ENCODE data around the gene SMIM22.

The SMIM22 gene

GRCh38 chr16:4769306-4769638 lies 25.9 kb upstream of the SMIM22 start:
- TF ChIP-seq CTCF (IDR thresholded peaks at IDR 0.05; ENCODE audit: low read depth, low read length): no peak
- no peak for DNase-seq (ENCODE audit: low read depth in 2 of 2)
- H3K4me3 ChIP-seq (replicated peaks in 1 of 2; ENCODE audit: low read depth in 2 of 2, low read length in 2 of 2): peak overlapping the region in 1 of 2 donors; percentile 65

GRCh38 chr16:4771646-4772045 lies 23.5 kb upstream of the SMIM22 start:
- no peak overlapping the region for H3K4me3 ChIP-seq (replicated peaks in 1 of 2; ENCODE audit: low read depth in 2 of 2, low read length in 2 of 2)
- DNase-seq (ENCODE audit: low read depth in 2 of 2): no peak
- TF ChIP-seq CTCF (IDR thresholded peaks at IDR 0.05; ENCODE audit: low read depth, low read length): no peak

- DNase-seq (ENCODE audit: low read depth in 2 of 2): no peak
- no peak for TF ChIP-seq CTCF (IDR thresholded peaks at IDR 0.05; ENCODE audit: low read depth, low read length)
- no peak overlapping the region for H3K4me3 ChIP-seq (replicated peaks in 1 of 2; ENCODE audit: low read depth in 2 of 2, low read length in 2 of 2)
These were observed 22.8 kb upstream of the SMIM22 start for GRCh38 chr16:4772351-4772750.

- no peak for TF ChIP-seq CTCF (IDR thresholded peaks at IDR 0.05; ENCODE audit: low read depth, low read length)
- DNase-seq (ENCODE audit: low read depth in 2 of 2): no peak
- H3K4me3 ChIP-seq (replicated peaks in 1 of 2; ENCODE audit: low read depth in 2 of 2, low read length in 2 of 2): no peak overlapping the region
These were observed 20.2 kb upstream of the SMIM22 start for GRCh38 chr16:4775005-4775404.

- H3K4me3 ChIP-seq (replicated peaks in 1 of 2; ENCODE audit: low read depth in 2 of 2, low read length in 2 of 2): no peak overlapping the region
- TF ChIP-seq CTCF (IDR thresholded peaks at IDR 0.05; ENCODE audit: low read depth, low read length): no peak
- DNase-seq (ENCODE audit: low read depth in 2 of 2): no peak
These were observed 18.9 kb upstream of the SMIM22 start for GRCh38 chr16:4776141-4776705.

GRCh38 chr16:4777339-4778049 lies 17.7 kb upstream of the SMIM22 start:
- TF ChIP-seq CTCF (IDR thresholded peaks at IDR 0.05; ENCODE audit: low read depth, low read length): no peak

GRCh38 chr16:4778050-4778392 lies 17.1 kb upstream of the SMIM22 start:
- TF ChIP-seq CTCF (IDR thresholded peaks at IDR 0.05; ENCODE audit: low read depth, low read length): no peak
- H3K4me3 ChIP-seq (replicated peaks in 1 of 2; ENCODE audit: low read depth in 2 of 2, low read length in 2 of 2): no peak overlapping the region

More at GRCh38 chr16:4777339-4778049, 17.7 kb upstream of the SMIM22 start:
- DNase-seq (ENCODE audit: low read depth in 2 of 2): no peak
- H3K4me3 ChIP-seq (replicated peaks in 1 of 2; ENCODE audit: low read depth in 2 of 2, low read length in 2 of 2): no peak overlapping the region

More at GRCh38 chr16:4778050-4778392, 17.1 kb upstream of the SMIM22 start:
- no peak for DNase-seq (ENCODE audit: low read depth in 2 of 2)
